ENCODE measurements around the gene ZFYVE9.

ZFYVE9 gene

GRCh38 chr1:52216907-52217458, 75.1 kb downstream of the ZFYVE9 start:
- Histone ChIP-seq H3K27ac (ENCODE audit: low read length) (no peak overlapping the region), H3K9me3 (ENCODE audit: insufficient read depth, low read length, severe bottlenecking) (peaks cover 40% of the 10 kb centered on the region), H4K20me1 (ENCODE audit: insufficient read depth, low read length) (no peaks in the 10 kb centered on the region), H2AFZ (ENCODE audit: low read depth, low read length) (no peak overlapping the region), H3K27me3 (ENCODE audit: insufficient read depth, low read length, poor library complexity) (no peaks in the 10 kb centered on the region), H3K9ac (ENCODE audit: low read depth, low read length) (no peak overlapping the region), H3K4me2 (ENCODE audit: insufficient read depth, low read length) (no peak overlapping the region), H3K79me2 (ENCODE audit: insufficient read depth, low read length) (peaks cover 46% of the 10 kb centered on the region), H3K4me3 (ENCODE audit: low read depth in 1 of 2, low read length in 2 of 2) (no peak overlapping the region), H3K36me3 (ENCODE audit: insufficient read depth, low read length) (peaks cover 47% of the 10 kb centered on the region), H3K4me1 (ENCODE audit: insufficient read depth, low read length) (no peaks in the 10 kb centered on the region)
- no peak for DNase-seq
- no peak for TF ChIP-seq EZH2 (IDR thresholded peaks at IDR 0.05; ENCODE audit: borderline replicate concordance, low read depth, low read length, severe bottlenecking)
- TF ChIP-seq, protein P1, sequence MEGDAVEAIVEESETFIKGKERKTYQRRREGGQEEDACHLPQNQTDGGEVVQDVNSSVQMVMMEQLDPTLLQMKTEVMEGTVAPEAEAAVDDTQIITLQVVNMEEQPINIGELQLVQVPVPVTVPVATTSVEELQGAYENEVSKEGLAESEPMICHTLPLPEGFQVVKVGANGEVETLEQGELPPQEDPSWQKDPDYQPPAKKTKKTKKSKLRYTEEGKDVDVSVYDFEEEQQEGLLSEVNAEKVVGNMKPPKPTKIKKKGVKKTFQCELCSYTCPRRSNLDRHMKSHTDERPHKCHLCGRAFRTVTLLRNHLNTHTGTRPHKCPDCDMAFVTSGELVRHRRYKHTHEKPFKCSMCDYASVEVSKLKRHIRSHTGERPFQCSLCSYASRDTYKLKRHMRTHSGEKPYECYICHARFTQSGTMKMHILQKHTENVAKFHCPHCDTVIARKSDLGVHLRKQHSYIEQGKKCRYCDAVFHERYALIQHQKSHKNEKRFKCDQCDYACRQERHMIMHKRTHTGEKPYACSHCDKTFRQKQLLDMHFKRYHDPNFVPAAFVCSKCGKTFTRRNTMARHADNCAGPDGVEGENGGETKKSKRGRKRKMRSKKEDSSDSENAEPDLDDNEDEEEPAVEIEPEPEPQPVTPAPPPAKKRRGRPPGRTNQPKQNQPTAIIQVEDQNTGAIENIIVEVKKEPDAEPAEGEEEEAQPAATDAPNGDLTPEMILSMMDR (IDR thresholded peaks at IDR 0.05; ENCODE audit: borderline replicate concordance, extremely low read depth, low read length, poor library complexity, severe bottlenecking): no peak
- no peak for ATAC-seq (ENCODE audit: insufficient read depth, low read depth)

GRCh38 chr1:52225174-52225573, 83.3 kb downstream of the ZFYVE9 start:
- Histone ChIP-seq H4K20me1 (ENCODE audit: insufficient read depth, low read length) (no peaks in the 10 kb centered on the region), H3K9me3 (ENCODE audit: insufficient read depth, low read length, severe bottlenecking) (peaks cover 36% of the 10 kb centered on the region), H3K27me3 (ENCODE audit: insufficient read depth, low read length, poor library complexity) (no peaks in the 10 kb centered on the region), H3K27ac (ENCODE audit: low read length) (no peak overlapping the region), H3K4me3 (ENCODE audit: low read depth in 1 of 2, low read length in 2 of 2) (no peak overlapping the region), H2AFZ (ENCODE audit: low read depth, low read length) (no peak overlapping the region), H3K36me3 (ENCODE audit: insufficient read depth, low read length) (peaks cover 30% of the 10 kb centered on the region; the same call in 1 of the 2 replicates), H3K79me2 (ENCODE audit: insufficient read depth, low read length) (peaks cover 48% of the 10 kb centered on the region), H3K4me1 (ENCODE audit: insufficient read depth, low read length) (no peaks in the 10 kb centered on the region), H3K9ac (ENCODE audit: low read depth, low read length) (no peak overlapping the region), H3K4me2 (ENCODE audit: insufficient read depth, low read length) (no peak overlapping the region)
- DNase-seq (peak; percentile 31), ATAC-seq (ENCODE audit: insufficient read depth, low read depth) (no peak)
- TF ChIP-seq EZH2 (IDR thresholded peaks at IDR 0.05; ENCODE audit: borderline replicate concordance, low read depth, low read length, severe bottlenecking): no peak
- TF ChIP-seq, protein P1 (IDR thresholded peaks at IDR 0.05; ENCODE audit: borderline replicate concordance, extremely low read depth, low read length, poor library complexity, severe bottlenecking): no peak

GRCh38 chr1:52229494-52229893, 87.6 kb downstream of the ZFYVE9 start:
- Histone ChIP-seq H3K4me1 (ENCODE audit: insufficient read depth, low read length) (no peaks in the 10 kb centered on the region), H3K27me3 (ENCODE audit: insufficient read depth, low read length, poor library complexity) (no peaks in the 10 kb centered on the region), H3K9ac (ENCODE audit: low read depth, low read length) (no peak overlapping the region), H4K20me1 (ENCODE audit: insufficient read depth, low read length) (no peaks in the 10 kb centered on the region), H3K79me2 (ENCODE audit: insufficient read depth, low read length) (peaks cover 54% of the 10 kb centered on the region), H3K9me3 (ENCODE audit: insufficient read depth, low read length, severe bottlenecking) (peaks cover 13% of the 10 kb centered on the region), H3K36me3 (ENCODE audit: insufficient read depth, low read length) (peaks cover 18% of the 10 kb centered on the region; the same call in 1 of the 2 replicates), H3K4me3 (ENCODE audit: low read depth in 1 of 2, low read length in 2 of 2) (no peak overlapping the region), H3K4me2 (ENCODE audit: insufficient read depth, low read length) (no peak overlapping the region), H3K27ac (ENCODE audit: low read length) (no peak overlapping the region), H2AFZ (ENCODE audit: low read depth, low read length) (no peak overlapping the region)
- DNase-seq (no peak), ATAC-seq (ENCODE audit: insufficient read depth, low read depth) (no peak)
- TF ChIP-seq EZH2 (IDR thresholded peaks at IDR 0.05; ENCODE audit: borderline replicate concordance, low read depth, low read length, severe bottlenecking): no peak
- TF ChIP-seq, protein P1 (IDR thresholded peaks at IDR 0.05; ENCODE audit: borderline replicate concordance, extremely low read depth, low read length, poor library complexity, severe bottlenecking): no peak

All from DND-41 (cell line).